ENCODE results near the gene GRB10.

GRCh38 chr7:50721160-50721559, 61.5 kb downstream of the GRB10 start:
- no peak for TF ChIP-seq CTCF (conservative IDR thresholded peaks at IDR 0.05)
- TF ChIP-seq EZH2 (IDR thresholded peaks at IDR 0.05; ENCODE audit: low read depth), result no peak
